H1 (cell line): ENCODE measurements around the gene DDX56. TPM values are rescaled to one million over a fixed set of nuclear protein-coding genes. Genes with fewer than 3 reads are reported as not detected.

Experiments
- BRCA1 ChIP-seq: IDR thresholded peaks from 2 replicates; pipeline ENCODE4 v1.6.1; 2012; ENCODE audit warnings: low read depth, low read length, improper control_type of control experiment
- CBX5 ChIP-seq: fragments of 300-800, 300-1000 bp; sonication (generic); IDR thresholded peaks from 2 replicates; pipeline ENCODE4 v1.7.1; 2016; ENCODE audit warnings: antibody characterized with exemption, low read length, low read depth
- CTBP2 ChIP-seq: IDR thresholded peaks from 2 replicates; pipeline ENCODE4 v1.7.0; 2011; ENCODE audit warnings: borderline replicate concordance, mild to moderate bottlenecking, moderate library complexity, mixed read lengths, low read length; ENCODE audit not compliant: insufficient read depth, insufficient read length
- GTF2F1 ChIP-seq: IDR thresholded peaks from 2 replicates; pipeline ENCODE4 v1.6.1; 2012; ENCODE audit warnings: low read depth, low read length, improper control_type of control experiment, borderline replicate concordance
- MAX ChIP-seq: IDR thresholded peaks from 2 replicates; pipeline ENCODE4 v1.6.1; 2012; ENCODE audit warnings: inconsistent platforms
- RBBP5 ChIP-seq: IDR thresholded peaks from 2 replicates; pipeline ENCODE4 v1.7.1; 2012; ENCODE audit warnings: low read depth, mild to moderate bottlenecking, inconsistent platforms, low read length, moderate library complexity, borderline replicate concordance
- TAF7 ChIP-seq: optimal IDR thresholded peaks from 2 replicates; pipeline ENCODE3; 2011; ENCODE audit warnings: low read depth, mild to moderate bottlenecking, inconsistent platforms, low read length, moderate library complexity, borderline replicate concordance
- polyA plus RNA-seq, 7 experiments: library from polyadenylated mRNA; depleted of rRNA in 3 of 7; stranded (reverse) in 5 of 7; unstranded in 2 of 7; fragments of >200 nt in 5 of 7; fragments of 200-250 nt in 2 of 7; gene quantifications; 1 replicate in 5 of 7; 2 replicates in 1 of 7; 4 replicates in 1 of 7; pipeline versions ENCODE4 v1.2.1 to v1.2.3, GENCODE V29; 2011 to 2013; ENCODE audit warnings: missing spikeins in 2 of 7, mixed read lengths in 2 of 7
- total RNA-seq: library from RNA; stranded (reverse); fragmentation: NEBNext Ultra II Directional; extraction: Animal tissue kit (Norgen Biotek cat#: 25700); gene quantifications from 2 replicates; pipeline ENCODE4 v1.2.1, GENCODE V29; 2021

Gene DDX56
- total and polyA plus RNA-seq, 2 of the 8 experiments (the other 6 are each of a cell fraction or from before 2014, with no cell fraction given), result 56.9 to 81.6 TPM

GRCh38 chr7:44531421-44532380, 42.0 kb downstream of the DDX56 start (continued):
- TF ChIP-seq TAF7, result no peak
- no peak for TF ChIP-seq GTF2F1
- no peak for TF ChIP-seq BRCA1
- TF ChIP-seq MAX, result no peak
- no peak for TF ChIP-seq CTBP2
- no peak for TF ChIP-seq CBX5
- no peak for TF ChIP-seq RBBP5
